ENCODE data around the gene MCUB.

The MCUB gene

DNA sequence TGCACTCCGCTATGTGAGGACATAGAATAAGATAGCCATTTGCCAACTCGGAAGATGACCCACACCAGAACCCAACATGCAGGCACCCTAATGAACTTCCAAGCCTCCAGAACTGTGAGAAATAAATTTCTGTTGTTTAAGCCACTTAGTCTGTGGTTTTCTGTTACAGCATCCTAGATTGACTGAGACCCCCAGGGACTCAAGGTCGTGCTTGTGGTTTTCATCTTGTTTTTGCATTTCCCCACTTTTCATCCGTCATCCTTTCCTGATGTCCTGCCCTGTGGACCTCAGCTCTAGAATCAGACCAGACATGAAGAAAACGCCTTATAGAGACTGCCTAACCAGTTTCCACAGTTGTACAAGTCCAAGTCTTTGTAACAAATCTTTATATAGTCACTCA lies 54.4 kb downstream of the MCUB start:
- H3K27ac ChIP-seq (ENCODE audit: low read depth, low read length): no peak overlapping the region
- no peaks in the 10 kb centered on the region for H3K36me3 ChIP-seq (ENCODE audit: low read length)
- H3K4me3 ChIP-seq (ENCODE audit: insufficient read depth, low read length, poor library complexity, severe bottlenecking): no peak overlapping the region
- H3K4me2 ChIP-seq (ENCODE audit: low read depth, low read length, poor library complexity, severe bottlenecking): no peak overlapping the region
- H2AFZ ChIP-seq (ENCODE audit: low read depth, low read length, severe bottlenecking): no peak overlapping the region
- H3K9me2 ChIP-seq (replicated peaks; ENCODE audit: insufficient read depth, low read length): no peaks in the 10 kb centered on the region
- TF ChIP-seq, protein P1, sequence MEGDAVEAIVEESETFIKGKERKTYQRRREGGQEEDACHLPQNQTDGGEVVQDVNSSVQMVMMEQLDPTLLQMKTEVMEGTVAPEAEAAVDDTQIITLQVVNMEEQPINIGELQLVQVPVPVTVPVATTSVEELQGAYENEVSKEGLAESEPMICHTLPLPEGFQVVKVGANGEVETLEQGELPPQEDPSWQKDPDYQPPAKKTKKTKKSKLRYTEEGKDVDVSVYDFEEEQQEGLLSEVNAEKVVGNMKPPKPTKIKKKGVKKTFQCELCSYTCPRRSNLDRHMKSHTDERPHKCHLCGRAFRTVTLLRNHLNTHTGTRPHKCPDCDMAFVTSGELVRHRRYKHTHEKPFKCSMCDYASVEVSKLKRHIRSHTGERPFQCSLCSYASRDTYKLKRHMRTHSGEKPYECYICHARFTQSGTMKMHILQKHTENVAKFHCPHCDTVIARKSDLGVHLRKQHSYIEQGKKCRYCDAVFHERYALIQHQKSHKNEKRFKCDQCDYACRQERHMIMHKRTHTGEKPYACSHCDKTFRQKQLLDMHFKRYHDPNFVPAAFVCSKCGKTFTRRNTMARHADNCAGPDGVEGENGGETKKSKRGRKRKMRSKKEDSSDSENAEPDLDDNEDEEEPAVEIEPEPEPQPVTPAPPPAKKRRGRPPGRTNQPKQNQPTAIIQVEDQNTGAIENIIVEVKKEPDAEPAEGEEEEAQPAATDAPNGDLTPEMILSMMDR (IDR thresholded peaks at IDR 0.05; ENCODE audit: insufficient read depth, low read length, poor library complexity, severe bottlenecking): no peak
- no peak for TF ChIP-seq EZH2phosphoT487 (conservative IDR thresholded peaks at IDR 0.05; ENCODE audit: low read length)
- H3K27me3 ChIP-seq (ENCODE audit: low read length): no peaks in the 10 kb centered on the region
- no peak overlapping the region for H3K9ac ChIP-seq (ENCODE audit: low read length)
- peaks cover 22% of the 10 kb centered on the region; the same call in 1 of the 2 replicates for H3K79me2 ChIP-seq (ENCODE audit: insufficient read depth, low read length)
- H3F3A ChIP-seq (ENCODE audit: insufficient read depth): no peaks in the 10 kb centered on the region
- H3K9me3 ChIP-seq (ENCODE audit: insufficient read depth, low read length): no peaks in the 10 kb centered on the region
- no peaks in the 10 kb centered on the region for H4K20me1 ChIP-seq (ENCODE audit: low read depth, low read length)

DNA sequence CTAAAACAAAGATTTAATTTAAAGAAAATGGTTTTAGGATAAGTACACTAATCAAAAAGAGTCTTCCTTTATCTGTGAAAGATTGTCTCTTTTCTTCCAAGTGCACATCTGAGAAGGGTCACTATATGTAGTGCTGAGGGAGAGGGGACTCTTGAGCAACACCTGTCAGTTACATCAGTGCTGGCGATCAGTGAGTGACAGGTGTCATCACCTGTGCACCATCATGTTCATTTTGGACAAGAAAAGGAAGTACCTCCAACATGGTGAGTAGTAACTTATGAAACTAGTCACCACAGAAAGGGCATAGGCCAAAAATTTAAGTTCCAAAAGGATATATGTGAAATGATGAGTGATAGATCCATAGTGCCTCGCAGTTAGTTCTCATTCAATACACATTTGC lies 55.7 kb downstream of the MCUB start:
- Histone ChIP-seq H3K4me2 (ENCODE audit: low read depth, low read length, poor library complexity, severe bottlenecking) (no peak overlapping the region), H3K9me2 (replicated peaks; ENCODE audit: insufficient read depth, low read length) (no peaks in the 10 kb centered on the region), H2AFZ (ENCODE audit: low read depth, low read length, severe bottlenecking) (no peak overlapping the region), H3K36me3 (ENCODE audit: low read length) (no peaks in the 10 kb centered on the region), H3F3A (ENCODE audit: insufficient read depth) (no peaks in the 10 kb centered on the region), H3K27me3 (ENCODE audit: low read length) (no peaks in the 10 kb centered on the region), H3K9ac (ENCODE audit: low read length) (no peak overlapping the region), H3K9me3 (ENCODE audit: insufficient read depth, low read length) (no peaks in the 10 kb centered on the region), H3K27ac (ENCODE audit: low read depth, low read length) (no peak overlapping the region), H3K4me3 (ENCODE audit: insufficient read depth, low read length, poor library complexity, severe bottlenecking) (no peak overlapping the region), H3K79me2 (ENCODE audit: insufficient read depth, low read length) (peaks cover 9% of the 10 kb centered on the region; the same call in 1 of the 2 replicates), H4K20me1 (ENCODE audit: low read depth, low read length) (no peaks in the 10 kb centered on the region)
- TF ChIP-seq, protein P1 (IDR thresholded peaks at IDR 0.05; ENCODE audit: insufficient read depth, low read length, poor library complexity, severe bottlenecking): no peak
- no peak for TF ChIP-seq EZH2phosphoT487 (conservative IDR thresholded peaks at IDR 0.05; ENCODE audit: low read length)

DNA sequence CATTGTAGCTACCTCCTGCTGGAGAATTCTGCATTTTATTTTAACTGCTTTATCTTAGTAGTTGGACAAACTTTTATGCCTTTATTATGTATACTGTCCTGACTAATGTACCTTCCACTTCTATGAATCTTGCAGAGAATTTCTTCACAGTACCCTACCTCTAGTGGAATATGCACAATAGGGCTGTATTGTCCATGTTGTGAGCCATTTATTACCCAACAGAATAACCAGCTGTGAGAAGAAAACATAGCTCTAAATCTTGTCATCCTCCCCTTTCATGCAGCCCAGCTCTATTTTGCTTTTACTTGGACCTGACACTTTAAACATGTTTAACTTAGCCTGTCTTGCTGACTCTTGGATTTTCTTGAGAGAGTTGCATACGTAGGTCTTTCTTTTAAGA lies 56.2 kb downstream of the MCUB start:
- no peak overlapping the region for H3K4me2 ChIP-seq (ENCODE audit: low read depth, low read length, poor library complexity, severe bottlenecking)
- no peak overlapping the region for H3K27ac ChIP-seq (ENCODE audit: low read depth, low read length)
- H3K27me3 ChIP-seq (ENCODE audit: low read length): no peaks in the 10 kb centered on the region
- no peaks in the 10 kb centered on the region for H3F3A ChIP-seq (ENCODE audit: insufficient read depth)
- H3K79me2 ChIP-seq (ENCODE audit: insufficient read depth, low read length): 0 out of 2 replicates have a peak, but pooled peaks cover 7% of the 10 kb centered on the region
- no peak overlapping the region for H3K4me3 ChIP-seq (ENCODE audit: insufficient read depth, low read length, poor library complexity, severe bottlenecking)
- H3K9me3 ChIP-seq (ENCODE audit: insufficient read depth, low read length): no peaks in the 10 kb centered on the region
- H3K9ac ChIP-seq (ENCODE audit: low read length): no peak overlapping the region
- H3K9me2 ChIP-seq (replicated peaks; ENCODE audit: insufficient read depth, low read length): no peaks in the 10 kb centered on the region
- TF ChIP-seq, protein P1 (IDR thresholded peaks at IDR 0.05; ENCODE audit: insufficient read depth, low read length, poor library complexity, severe bottlenecking): no peak
- no peak for TF ChIP-seq EZH2phosphoT487 (conservative IDR thresholded peaks at IDR 0.05; ENCODE audit: low read length)
- no peak overlapping the region for H2AFZ ChIP-seq (ENCODE audit: low read depth, low read length, severe bottlenecking)
- H4K20me1 ChIP-seq (ENCODE audit: low read depth, low read length): no peaks in the 10 kb centered on the region
- no peaks in the 10 kb centered on the region for H3K36me3 ChIP-seq (ENCODE audit: low read length)

All from SU-DHL-6 (cell line).